Mesenchymal stem cell (in vitro differentiated cells and primary cell): Measurements from ENCODE around the gene SIRT7.

Experiments
- DNase-seq: peaks from one replicate; pipeline ENCODE4 v3.0.0-alpha.2; 2013
- H2AFZ ChIP-seq: one replicate; pipeline ENCODE4 v1.6.1; 2013; ENCODE audit warnings: low read depth, mild to moderate bottlenecking, control low read depth, inconsistent platforms, low read length, moderate library complexity
- H2AK5ac ChIP-seq: 2 replicates; pipeline ENCODE4 v1.6.1; 2013; ENCODE audit warnings: low read length, moderate library complexity, mild to moderate bottlenecking, inconsistent platforms; ENCODE audit not compliant: severe bottlenecking
- H2BK120ac ChIP-seq: one replicate; pipeline ENCODE4 v1.6.1; 2013; ENCODE audit warnings: low read depth, mild to moderate bottlenecking, inconsistent platforms, low read length, moderate library complexity
- H2BK12ac ChIP-seq, 2 experiments: one replicate each; pipeline ENCODE4 v1.6.1; 2013; ENCODE audit warnings: inconsistent platforms in 2 of 2, low read length in 2 of 2, mild to moderate bottlenecking in 2 of 2, moderate library complexity in 2 of 2, control low read depth in 1 of 2
- H2BK15ac ChIP-seq: one replicate; pipeline ENCODE4 v1.6.1; 2013; ENCODE audit warnings: mild to moderate bottlenecking, low read depth, inconsistent platforms; ENCODE audit not compliant: poor library complexity, severe bottlenecking
- H2BK5ac ChIP-seq: 2 replicates; pipeline ENCODE4 v1.6.1; 2013; ENCODE audit warnings: low read depth, mild to moderate bottlenecking, low read length, control low read depth, inconsistent platforms; ENCODE audit not compliant: poor library complexity, severe bottlenecking
- H3K14ac ChIP-seq, 2 experiments: one replicate each; pipeline ENCODE4 v1.6.1; 2013; ENCODE audit warnings: inconsistent platforms in 2 of 2, low read length in 2 of 2, control low read depth in 1 of 2, mild to moderate bottlenecking in 1 of 2, moderate library complexity in 1 of 2
- H3K18ac ChIP-seq, 2 experiments: one replicate each; pipeline ENCODE4 v1.6.1; 2013; ENCODE audit warnings: inconsistent platforms in 2 of 2, low read length in 2 of 2, control low read depth in 1 of 2, low read depth in 1 of 2, mild to moderate bottlenecking in 1 of 2
- H3K23ac ChIP-seq, 2 experiments: one replicate each; pipeline ENCODE4 v1.6.1; 2013; ENCODE audit warnings: inconsistent platforms in 2 of 2, low read length in 2 of 2, mild to moderate bottlenecking in 2 of 2, moderate library complexity in 2 of 2, control low read depth in 1 of 2
- H3K27ac ChIP-seq: 2 replicates; pipeline ENCODE4 v1.5.1; 2013; ENCODE audit warnings: mild to moderate bottlenecking, moderate library complexity, low read length, control low read depth, inconsistent platforms; ENCODE audit not compliant: poor library complexity, severe bottlenecking
- H3K27me3 ChIP-seq, 2 experiments: 2 replicates each; pipeline versions ENCODE4 v1.6.1 to v1.7.0; 2013; ENCODE audit warnings: low read length in 2 of 2, mild to moderate bottlenecking in 2 of 2, moderate library complexity in 2 of 2, control low read depth in 1 of 2, inconsistent platforms in 1 of 2; ENCODE audit not compliant: control insufficient read depth in 1 of 2, insufficient read depth in 1 of 2
- H3K36me3 ChIP-seq, 2 experiments: 2 replicates each; pipeline versions ENCODE4 v1.6.1 to v1.7.0; 2013; ENCODE audit warnings: low read length in 2 of 2, control low read depth in 1 of 2, inconsistent platforms in 1 of 2, low read depth in 1 of 2, mild to moderate bottlenecking in 1 of 2; ENCODE audit not compliant: insufficient read depth in 2 of 2, control insufficient read depth in 1 of 2
- H3K4ac ChIP-seq, 2 experiments: one replicate each; pipeline ENCODE4 v1.6.1; 2013; ENCODE audit warnings: inconsistent platforms in 2 of 2, low read length in 2 of 2, mild to moderate bottlenecking in 2 of 2, moderate library complexity in 2 of 2, control low read depth in 1 of 2, low read depth in 1 of 2
- H3K4me1 ChIP-seq: 2 replicates; pipeline ENCODE4 v1.6.1; 2013; ENCODE audit warnings: low read depth, low read length, control low read depth; ENCODE audit not compliant: control insufficient read depth, insufficient read depth
- H3K4me2 ChIP-seq: 2 replicates; pipeline ENCODE4 v1.6.1; 2013; ENCODE audit warnings: low read length, mild to moderate bottlenecking, inconsistent platforms; ENCODE audit not compliant: poor library complexity, severe bottlenecking
- H3K4me3 ChIP-seq, 2 experiments: 2 replicates each; pipeline versions ENCODE4 v1.5.1 to v1.7.0; 2013; ENCODE audit warnings: low read length in 2 of 2, mild to moderate bottlenecking in 2 of 2, control low read depth in 1 of 2, low read depth in 1 of 2; ENCODE audit not compliant: insufficient read depth in 1 of 2
- H3K79me1 ChIP-seq: replicated peaks from 2 replicates; pipeline ENCODE4 v1.6.1; 2013; ENCODE audit warnings: mild to moderate bottlenecking, control low read depth, low read length, inconsistent platforms; ENCODE audit not compliant: poor library complexity, severe bottlenecking
- H3K9ac ChIP-seq: 2 replicates; pipeline ENCODE4 v1.7.0; 2013; ENCODE audit warnings: mild to moderate bottlenecking, low read length, moderate library complexity
- H3K9me3 ChIP-seq: 2 replicates; pipeline ENCODE4 v1.7.0; 2013; ENCODE audit warnings: mild to moderate bottlenecking, low read length; ENCODE audit not compliant: control insufficient read depth
- H4K8ac ChIP-seq: one replicate; pipeline ENCODE4 v1.6.1; 2013; ENCODE audit warnings: inconsistent platforms, mild to moderate bottlenecking, low read length, moderate library complexity
- H4K91ac ChIP-seq: one replicate; pipeline ENCODE4 v1.6.1; 2013; ENCODE audit warnings: mild to moderate bottlenecking, low read length, inconsistent platforms
- WGBS: methylation state at CpG from one replicate; pipeline ENCODE4 v1.1.7; 2013; ENCODE audit warnings: mixed read lengths; 5-methylcytosine and 5-hydroxymethylcytosine counted together

SIRT7 gene

DNA sequence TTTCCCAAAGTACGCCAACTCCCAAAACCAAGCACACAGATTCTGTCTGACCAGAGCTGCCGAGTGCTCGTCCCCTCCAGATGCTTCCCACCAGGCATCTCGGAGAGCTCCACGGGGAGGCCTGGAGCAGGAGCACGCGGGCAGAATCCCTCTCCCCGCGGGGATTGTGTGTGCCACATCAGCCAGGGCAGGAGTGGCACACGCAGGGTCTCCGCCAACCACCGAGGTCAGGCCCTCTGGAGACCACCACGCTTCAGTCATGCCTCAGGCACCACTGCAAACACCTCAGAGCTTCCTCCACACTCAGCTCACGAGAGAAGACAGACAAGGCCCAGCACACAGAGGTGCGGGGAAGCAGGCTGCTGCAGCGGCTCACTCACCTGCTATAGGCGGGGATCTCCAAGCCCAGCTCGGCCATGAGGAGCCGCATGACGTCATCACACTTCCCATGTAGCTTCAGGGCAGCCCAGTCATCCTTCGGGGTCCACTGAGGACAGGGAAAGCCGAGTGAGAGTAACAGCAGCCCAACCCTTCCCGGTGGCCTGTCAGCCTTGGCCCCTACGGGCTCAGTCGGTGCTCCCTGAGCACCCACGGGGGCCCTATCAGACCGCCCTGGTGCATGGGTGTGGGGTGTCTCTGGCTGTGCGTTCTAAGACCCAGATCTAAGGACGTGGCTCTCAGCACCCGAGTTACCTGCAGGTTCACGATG, 4.4 kb downstream of the SIRT7 start:
- peaks cover 49 to 52% of the 10 kb centered on the region in 2 experiments for H3K36me3 ChIP-seq
- no peak overlapping the region for H2AFZ ChIP-seq
- peaks cover 39% of the 10 kb centered on the region for H3K79me1 ChIP-seq
- no peak overlapping the region for H2BK5ac ChIP-seq
- peaks cover 24% of the 10 kb centered on the region for H3K4me1 ChIP-seq
- 96% methylated on average over 31 of the region's 31 CpGs for WGBS
- no peak overlapping the region for H4K8ac ChIP-seq
- H3K27ac ChIP-seq: no peak overlapping the region
- no peak overlapping the region for H3K9ac ChIP-seq
- no peak overlapping the region for H3K18ac ChIP-seq
- no peak overlapping the region for H2BK120ac ChIP-seq
- no peak overlapping the region for H2BK12ac ChIP-seq
- DNase-seq: no peak
- H3K27me3 ChIP-seq: no peaks in the 10 kb centered on the region
- H3K9me3 ChIP-seq: no peaks in the 10 kb centered on the region
- no peak overlapping the region for H3K23ac ChIP-seq
- no peak overlapping the region for H3K4me3 ChIP-seq
- no peak overlapping the region for H2BK15ac ChIP-seq
- no peak overlapping the region for H3K4ac ChIP-seq
- no peak overlapping the region for H2AK5ac ChIP-seq
- no peak overlapping the region for H3K4me2 ChIP-seq
- no peak overlapping the region for H4K91ac ChIP-seq
- H3K14ac ChIP-seq: no peak overlapping the region

DNA sequence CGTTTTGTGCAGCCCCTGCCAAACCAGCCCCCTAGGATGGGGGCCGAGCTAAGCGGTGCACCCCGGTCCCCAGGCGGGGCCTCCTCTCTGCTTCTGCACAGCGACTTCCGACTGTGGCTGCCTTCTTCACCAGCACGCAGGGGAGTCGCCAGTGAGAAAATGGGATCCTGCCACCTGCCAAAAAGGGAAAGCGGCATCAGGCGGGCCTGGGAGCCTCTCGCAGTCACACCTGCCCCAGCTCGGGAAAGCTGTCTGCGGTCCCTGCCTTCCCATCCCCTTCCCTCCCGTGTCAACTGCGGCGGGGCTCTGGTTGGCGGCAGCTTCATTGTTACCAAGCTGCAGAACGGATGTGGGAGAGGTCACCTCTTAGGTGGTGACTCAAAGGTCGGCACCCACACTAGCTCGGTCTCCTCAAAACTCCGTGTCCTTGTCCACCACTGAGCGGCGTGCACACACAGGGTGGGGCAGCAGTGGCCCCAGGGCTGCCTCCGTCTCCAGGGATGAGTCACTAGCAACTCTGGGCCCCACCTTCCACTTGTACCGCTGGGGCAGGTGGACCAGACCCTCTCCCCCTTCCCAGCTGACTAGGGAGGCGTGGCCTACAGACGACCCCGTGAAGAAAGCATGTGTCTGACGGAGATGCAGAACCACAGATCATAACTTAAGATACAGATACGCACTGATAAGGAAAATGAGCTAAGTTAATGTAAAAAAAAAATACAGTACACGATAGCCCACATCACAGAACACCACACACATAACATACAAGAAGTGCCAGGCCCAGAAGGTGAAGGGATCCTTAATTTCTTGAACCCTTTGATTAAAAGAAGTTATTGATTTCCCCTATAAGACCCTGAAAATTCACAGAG, 5.3 kb downstream of the SIRT7 start:
- Histone ChIP-seq H4K91ac (no peak overlapping the region), H2BK5ac (no peak overlapping the region), H4K8ac (no peak overlapping the region), H3K14ac (no peak overlapping the region), H3K4me2 (no peak overlapping the region), H2BK120ac (no peak overlapping the region), H3K9ac (no peak overlapping the region), H3K18ac (no peak overlapping the region), H3K4ac (no peak overlapping the region), H3K36me3 (peaks cover 51 to 60% of the 10 kb centered on the region in 2 experiments), H3K4me1 (peaks cover 21% of the 10 kb centered on the region), H2BK15ac (no peak overlapping the region), H3K23ac (no peak overlapping the region), H3K4me3 (no peak overlapping the region), H2BK12ac (peak overlapping the region in 1 of 2 experiments; percentile 18), H2AFZ (no peak overlapping the region), H3K9me3 (no peaks in the 10 kb centered on the region), H3K27me3 (no peaks in the 10 kb centered on the region), H3K27ac (no peak overlapping the region), H2AK5ac (no peak overlapping the region), H3K79me1 (peaks cover 41% of the 10 kb centered on the region)
- WGBS: 90% methylated on average over 26 of the region's 32 CpGs
- no peak for DNase-seq

DNA sequence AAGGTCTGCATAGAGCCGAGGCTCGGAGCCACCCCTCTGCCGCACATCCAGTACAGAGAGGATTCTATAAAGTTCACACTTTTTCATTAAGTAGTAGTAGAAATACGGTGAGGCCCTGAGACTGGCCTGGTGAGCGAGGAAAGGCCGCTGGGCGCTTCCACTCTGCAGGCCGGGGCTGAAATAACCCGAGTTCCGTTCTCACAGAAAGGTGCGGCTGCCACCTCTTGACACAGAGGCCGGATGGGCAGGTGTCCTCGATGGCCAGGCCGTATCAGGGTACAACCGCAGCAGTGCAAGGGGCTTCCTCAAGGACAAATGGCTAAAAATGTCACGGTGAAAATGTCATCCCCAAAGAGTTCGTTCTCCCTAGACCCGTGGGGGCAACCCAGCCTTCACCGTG, 6.0 kb downstream of the SIRT7 start:
- no peak overlapping the region for H4K91ac ChIP-seq
- WGBS: 98% methylated on average over 16 of the region's 19 CpGs

More for the DNA sequence above, 6.0 kb downstream of the SIRT7 start:
- Histone ChIP-seq H3K14ac (no peak overlapping the region), H3K4me2 (no peak overlapping the region), H2BK12ac (no peak overlapping the region), H2BK5ac (no peak overlapping the region), H2AFZ (no peak overlapping the region), H3K23ac (no peak overlapping the region), H3K4ac (no peak overlapping the region), H3K27me3 (no peaks in the 10 kb centered on the region), H3K79me1 (peaks cover 40% of the 10 kb centered on the region), H2BK120ac (no peak overlapping the region), H4K8ac (no peak overlapping the region), H2BK15ac (no peak overlapping the region), H3K4me3 (no peak overlapping the region), H3K9me3 (no peaks in the 10 kb centered on the region), H3K9ac (no peak overlapping the region), H2AK5ac (no peak overlapping the region), H3K27ac (no peak overlapping the region), H3K36me3 (peaks cover 58 to 67% of the 10 kb centered on the region in 2 experiments), H3K4me1 (peaks cover 20% of the 10 kb centered on the region), H3K18ac (no peak overlapping the region)
- DNase-seq: no peak
